HepG2 (cell line): ENCODE results near the gene PDGFRB.

ENCODE experiments used
- CTCF ChIP-seq: sonication (generic); formaldehyde crosslinking; IDR thresholded peaks from 2 replicates; pipeline ENCODE4 v1.5.0; 2020; ENCODE audit warnings: mild to moderate bottlenecking, missing genetic modification reagents, moderate library complexity
- PATZ1 ChIP-seq: sonication (generic); formaldehyde crosslinking; IDR thresholded peaks from 2 replicates; pipeline ENCODE4 v1.4.0; 2020; ENCODE audit warnings: missing genetic modification reagents
- ZBTB43 ChIP-seq: sonication (generic); formaldehyde crosslinking; conservative IDR thresholded peaks from 2 replicates; pipeline ENCODE4 v1.4.0; 2020; ENCODE audit warnings: missing genetic modification reagents
- ZNF138 ChIP-seq: sonication (generic); formaldehyde crosslinking; IDR thresholded peaks from 2 replicates; pipeline ENCODE4 v1.5.0; 2020; ENCODE audit warnings: mild to moderate bottlenecking, low read depth, missing genetic modification reagents

GRCh38 chr5:150178262-150178661 lies 22.6 kb upstream of the PDGFRB start:
- TF ChIP-seq ZNF138 (CRISPR knock-in tag), result no peak
- no peak for TF ChIP-seq ZBTB43 (CRISPR knock-in tag)
- TF ChIP-seq PATZ1 (CRISPR knock-in tag), result no peak
- TF ChIP-seq CTCF (CRISPR knock-in tag), result no peak
